HepG2 (cell line): Measurements from ENCODE around the gene ATP13A5. TPM values are rescaled to one million over a fixed set of nuclear protein-coding genes. Genes with fewer than 3 reads are reported as not detected.

Experiments
- ATAC-seq: fragments of 200-7000 bp; cut with Tn5 transposase; 3 replicates; pipeline ENCODE4 v1.9.1; 2020; ENCODE audit warnings: mild to moderate bottlenecking, moderate library complexity
- BruUV-seq: library from RNA; stranded (reverse); fragments of 400-500 nt; replicated peaks from 2 replicates; lab custom pipeline; 2021; lab: Mats Ljungman, UMichigan
- CTCF ChIA-PET: fragments of 300-600 bp; formaldehyde crosslinking; extraction: SDS; loops from one replicate; lab custom pipeline; 2021; ENCODE audit warnings: low total read pairs, inconsistent platforms, low intra/inter-chr PET ratio; lab: Yijun Ruan, JAX
- POLR2A ChIA-PET: fragments of 350-600 bp; sonication (Branson Sonifier 250); formaldehyde crosslinking; loops from one replicate; lab custom pipeline; 2020; ENCODE audit warnings: antibody characterized with exemption, inconsistent platforms; lab: Yijun Ruan, JAX
- DNase-seq: peaks from one replicate; pipeline ENCODE4 v3.0.0-alpha.2; 2015; ENCODE audit warnings: low spot score
- FAIRE-seq: peaks from 3 replicates; lab custom pipeline; 2011; peaks lifted over from hg19 to GRCh38; lab: Jason Lieb, UNC
- H2AFZ ChIP-seq: one replicate; pipeline ENCODE4 v1.6.1; 2011; ENCODE audit warnings: low read length, inconsistent platforms
- H3K27ac ChIP-seq: fragments of 300-600 bp; 3 replicates; pipeline ENCODE4 v1.8.0; 2011; ENCODE audit warnings: mixed run types, mild to moderate bottlenecking, mixed read lengths, low read length, inconsistent platforms; ENCODE audit not compliant: insufficient read depth; ENCODE audit errors: extremely low read length
- H3K27me3 ChIP-seq, 2 experiments: fragments of 200-600 bp in 1 of 2; 2 replicates in 1 of 2; 3 replicates in 1 of 2; pipeline versions ENCODE4 v1.6.0 to v1.8.0; 2011; ENCODE audit warnings: low read length in 2 of 2, mild to moderate bottlenecking in 2 of 2, moderate library complexity in 2 of 2, inconsistent platforms in 1 of 2; ENCODE audit not compliant: insufficient read depth in 2 of 2, control insufficient read depth in 1 of 2
- H3K36me3 ChIP-seq, 2 experiments: fragments of 200-600 bp in 1 of 2; replicated peaks in 1 of 2; 2 replicates in 1 of 2; 3 replicates in 1 of 2; pipeline versions ENCODE4 v1.5.1 to v1.8.0; 2011; ENCODE audit warnings: low read length in 2 of 2, inconsistent platforms in 1 of 2; ENCODE audit not compliant: insufficient read depth in 2 of 2, control insufficient read depth in 1 of 2
- H3K4me1 ChIP-seq: 2 replicates; pipeline ENCODE4 v1.5.1; 2012; ENCODE audit warnings: low read length, inconsistent platforms; ENCODE audit not compliant: insufficient read depth
- H3K4me2 ChIP-seq: 2 replicates; pipeline ENCODE4 v1.6.0; 2011; ENCODE audit warnings: low read depth, low read length, inconsistent platforms
- H3K4me3 ChIP-seq, 3 experiments: fragments of 200-600 bp in 1 of 3; sonication (generic), shearing (Covaris generic) in 1 of 3; replicated peaks in 1 of 3; 2 replicates each; pipeline ENCODE4 v1.5.1; 2011 to 2016; ENCODE audit warnings: low read length in 3 of 3, inconsistent platforms in 2 of 3, low read depth in 2 of 3, mild to moderate bottlenecking in 2 of 3, control low read depth in 1 of 3, mixed read lengths in 1 of 3; ENCODE audit not compliant: insufficient read depth in 1 of 3
- H3K79me2 ChIP-seq: one replicate; pipeline ENCODE4 v1.6.1; 2011; ENCODE audit warnings: low read length, inconsistent platforms; ENCODE audit not compliant: insufficient read depth
- H3K9ac ChIP-seq: 2 replicates; pipeline ENCODE4 v1.6.0; 2011; ENCODE audit warnings: mild to moderate bottlenecking, low read depth, low read length, inconsistent platforms; ENCODE audit not compliant: insufficient read depth
- H3K9me3 ChIP-seq: 2 replicates; pipeline ENCODE4 v1.5.1; 2012; ENCODE audit warnings: mild to moderate bottlenecking, low read length
- H4K20me1 ChIP-seq: 2 replicates; pipeline ENCODE4 v1.6.0; 2011; ENCODE audit warnings: inconsistent platforms, mild to moderate bottlenecking, low read length, moderate library complexity; ENCODE audit not compliant: insufficient read depth
- ATF1 ChIP-seq: IDR thresholded peaks from 2 replicates; pipeline ENCODE4 v1.6.1; 2016; ENCODE audit warnings: mild to moderate bottlenecking, control low read depth
- JDP2 ChIP-seq: sonication (generic); formaldehyde crosslinking; IDR thresholded peaks from 2 replicates; pipeline ENCODE4 v1.8.1; 2022; ENCODE audit warnings: missing genetic modification reagents, borderline replicate concordance
- KLF6 ChIP-seq: IDR thresholded peaks from 2 replicates; pipeline ENCODE4 v1.8.0; 2016; ENCODE audit warnings: missing biosample characterization, missing genetic modification reagents
- MAFF ChIP-seq: IDR thresholded peaks from 2 replicates; pipeline ENCODE4 v1.6.1; 2011; ENCODE audit warnings: low read depth, low read length, improper control_type of control experiment
- NAIF1 ChIP-seq: sonication (generic); formaldehyde crosslinking; IDR thresholded peaks from 2 replicates; pipeline ENCODE4 v1.5.0; 2020; ENCODE audit warnings: mild to moderate bottlenecking, missing genetic modification reagents, borderline replicate concordance
- POLR2AphosphoS2 ChIP-seq: IDR thresholded peaks from 2 replicates; pipeline ENCODE4 v1.6.1; 2011; ENCODE audit warnings: low read depth, low read length, improper control_type of control experiment
- RFX3 ChIP-seq: IDR thresholded peaks from 2 replicates; pipeline ENCODE4 v1.6.1; 2016; ENCODE audit warnings: missing biosample characterization, missing genetic modification reagents
- SOX13 ChIP-seq, 3 experiments: fragments of 450-650 bp in 1 of 3; sonication (generic) in 1 of 3; formaldehyde crosslinking in 1 of 3; IDR thresholded peaks in 2 of 3; conservative IDR thresholded peaks in 1 of 3; 2 replicates each; pipeline versions ENCODE4 v1.5.0 to v1.6.1; 2016 to 2020; ENCODE audit warnings: antibody characterized with exemption in 1 of 3, mild to moderate bottlenecking in 1 of 3, missing compliant biosample characterization in 1 of 3, missing genetic modification reagents in 1 of 3, moderate library complexity in 1 of 3
- SUZ12 ChIP-seq: fragments of 150-350 bp; IDR thresholded peaks from 2 replicates; pipeline ENCODE4 v1.6.1; 2014; ENCODE audit warnings: low read depth, low read length
- TBX2 ChIP-seq: sonication (generic); formaldehyde crosslinking; IDR thresholded peaks from 2 replicates; pipeline ENCODE4 v1.5.0; 2020; ENCODE audit warnings: missing genetic modification reagents, mild to moderate bottlenecking, borderline replicate concordance
- ZNF230 ChIP-seq: sonication (generic); formaldehyde crosslinking; IDR thresholded peaks from 2 replicates; pipeline ENCODE4 v1.4.0; 2020; ENCODE audit warnings: mild to moderate bottlenecking, missing genetic modification reagents
- ZNF256 ChIP-seq: sonication (generic); formaldehyde crosslinking; conservative IDR thresholded peaks from 2 replicates; pipeline ENCODE4 v1.4.0; 2020; ENCODE audit warnings: missing genetic modification reagents
- ZNF44 ChIP-seq: sonication (generic); formaldehyde crosslinking; IDR thresholded peaks from 2 replicates; pipeline ENCODE4 v1.5.1; 2020; ENCODE audit warnings: mild to moderate bottlenecking, missing genetic modification reagents
- ZNF484 ChIP-seq: sonication (generic); formaldehyde crosslinking; IDR thresholded peaks from 2 replicates; pipeline ENCODE4 v1.5.1; 2020; ENCODE audit warnings: mild to moderate bottlenecking, low read depth, missing genetic modification reagents, borderline replicate concordance
- WGBS: methylation state at CpG from one replicate; pipeline ENCODE4 v1.1.6; 2017; ENCODE audit warnings: low lambda C conversion rate; 5-methylcytosine and 5-hydroxymethylcytosine counted together
- in situ Hi-C: cut with HindIII; loops from 2 replicates; pipeline ENCODE4 v1.10.0; 2017; ENCODE audit warnings: low pct_unique_long_range_greater_than_20kb; ENCODE audit not compliant: extremely low pct_ligation_motif_present
- intact Hi-C: fragments of 100-400 bp; cut with micrococcal nuclease; formaldehyde crosslinking; loops from one replicate; pipeline ENCODE4 v1.10.0; 2022; ENCODE audit not compliant: unreplicated experiment
- polyA plus RNA-seq, 8 experiments: library from polyadenylated mRNA; depleted of rRNA in 3 of 8; stranded (reverse) in 7 of 8; unstranded in 1 of 8; fragments of >200 nt; fragmentation: Illumina TruSeq in 4 of 8; extraction: Trizol in 4 of 8; gene quantifications; 2 replicates each; pipeline versions ENCODE4 v1.2.1 to v1.2.3, GENCODE V29; 2011 to 2016; ENCODE audit warnings: low read depth in 4 of 8, missing spikeins in 1 of 8, mixed read lengths in 1 of 8; ENCODE audit not compliant: insufficient read depth in 1 of 8
- total RNA-seq, 5 experiments: library from RNA; depleted of rRNA; stranded (reverse); fragments of >200 nt; fragmentation: Illumina TruSeq; extraction: Trizol; gene quantifications; 2 replicates each; pipeline ENCODE4 v1.2.3, GENCODE V29; 2016; ENCODE audit warnings: low read depth in 1 of 5
- TF ChIP-seq, protein P1 (sequence below): sonication (generic); formaldehyde crosslinking; IDR thresholded peaks from 2 replicates; pipeline ENCODE4 v1.5.1; 2020; ENCODE audit warnings: mild to moderate bottlenecking, missing genetic modification reagents
- TF ChIP-seq, protein P2 (sequence below): sonication (generic); formaldehyde crosslinking; IDR thresholded peaks from 2 replicates; pipeline ENCODE4 v1.5.0; 2020; ENCODE audit warnings: missing genetic modification reagents

Gene ATP13A5
- total and polyA plus RNA-seq, 2 of the 13 experiments (the other 11 are each of a cell fraction or from before 2014, with no cell fraction given) = not detected

DNA sequence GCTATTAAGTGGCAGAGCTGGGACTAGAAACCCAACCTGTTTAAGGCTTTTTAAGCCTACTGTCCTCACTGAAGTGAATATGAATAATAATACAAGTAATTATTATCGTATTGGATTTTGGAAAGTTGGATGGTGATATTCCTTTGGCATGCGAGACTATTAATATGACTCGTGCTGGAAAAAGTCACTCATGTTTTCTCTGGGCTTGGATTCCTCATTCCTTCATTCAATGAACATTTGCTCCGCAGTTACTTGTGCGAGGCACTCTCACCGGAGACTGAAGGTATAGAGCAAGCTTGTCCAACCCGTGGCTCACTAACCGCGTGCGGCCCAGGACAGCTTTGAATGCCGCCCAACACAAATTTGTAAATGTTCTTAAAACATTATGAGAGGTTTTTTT lies 136.8 kb downstream of the ATP13A5 start:
- Histone ChIP-seq H3K27me3 (no peaks in the 10 kb centered on the region), H3K27ac (no peak overlapping the region), H3K4me3 (no peak overlapping the region), H3K9ac (no peak overlapping the region), H2AFZ (no peak overlapping the region), H3K9me3 (no peaks in the 10 kb centered on the region), H3K79me2 (no peaks in the 10 kb centered on the region), H4K20me1 (no peaks in the 10 kb centered on the region), H3K4me1 (no peaks in the 10 kb centered on the region), H3K4me2 (no peak overlapping the region), H3K36me3 (no peaks in the 10 kb centered on the region)
- POLR2A ChIA-PET = no interaction called here
- no peak for ATAC-seq
- intact Hi-C loops = no loop called here
- no peak for DNase-seq
- no TSS peak for BruUV-seq
- no peak for FAIRE-seq
- CTCF ChIA-PET = no interaction called here
- in situ Hi-C loops = no loop called here
- TF ChIP-seq MAFF (no peak), RFX3 (CRISPR knock-in tag) (no peak), ZNF230 (CRISPR knock-in tag) (no peak), ZNF44 (no peak), JDP2 (CRISPR knock-in tag) (no peak), NAIF1 (CRISPR knock-in tag) (no peak), ZNF484 (no peak), POLR2AphosphoS2 (no peak), ATF1 (CRISPR knock-in tag) (no peak), SUZ12 (no peak), KLF6 (CRISPR knock-in tag) (no peak), SOX13 (IDR thresholded peaks at IDR 0.05) (no peak), SOX13 (CRISPR knock-in tag; conservative IDR thresholded peaks at IDR 0.05 in 1 of 2, IDR thresholded peaks at IDR 0.05 in 1 of 2) (no peak), TBX2 (CRISPR knock-in tag) (no peak), ZNF256 (CRISPR knock-in tag) (no peak)
- TF ChIP-seq, protein P1, sequence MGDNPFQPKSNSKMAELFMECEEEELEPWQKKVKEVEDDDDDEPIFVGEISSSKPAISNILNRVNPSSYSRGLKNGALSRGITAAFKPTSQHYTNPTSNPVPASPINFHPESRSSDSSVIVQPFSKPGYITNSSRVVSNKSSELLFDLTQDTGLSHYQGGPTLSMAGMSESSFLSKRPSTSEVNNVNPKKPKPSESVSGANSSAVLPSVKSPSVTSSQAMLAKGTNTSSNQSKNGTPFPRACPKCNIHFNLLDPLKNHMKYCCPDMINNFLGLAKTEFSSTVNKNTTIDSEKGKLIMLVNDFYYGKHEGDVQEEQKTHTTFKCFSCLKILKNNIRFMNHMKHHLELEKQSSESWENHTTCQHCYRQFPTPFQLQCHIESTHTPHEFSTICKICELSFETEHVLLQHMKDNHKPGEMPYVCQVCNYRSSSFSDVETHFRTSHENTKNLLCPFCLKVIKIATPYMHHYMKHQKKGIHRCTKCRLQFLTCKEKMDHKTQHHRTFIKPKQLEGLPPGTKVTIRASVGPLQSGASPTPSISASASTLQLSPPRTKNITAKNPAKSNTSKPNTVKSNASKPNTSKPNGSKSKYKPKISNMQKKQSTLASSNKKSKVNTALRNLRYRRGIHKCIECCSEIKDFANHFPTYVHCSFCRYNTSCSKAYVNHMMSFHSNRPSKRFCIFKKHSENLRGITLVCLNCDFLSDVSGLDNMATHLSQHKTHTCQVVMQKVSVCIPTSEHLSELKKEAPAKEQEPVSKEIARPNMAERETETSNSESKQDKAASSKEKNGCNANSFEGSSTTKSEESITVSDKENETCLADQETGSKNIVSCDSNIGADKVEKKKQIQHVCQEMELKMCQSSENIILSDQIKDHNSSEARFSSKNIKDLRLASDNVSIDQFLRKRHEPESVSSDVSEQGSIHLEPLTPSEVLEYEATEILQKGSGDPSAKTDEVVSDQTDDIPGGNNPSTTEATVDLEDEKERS = no peak
- TF ChIP-seq, protein P2, sequence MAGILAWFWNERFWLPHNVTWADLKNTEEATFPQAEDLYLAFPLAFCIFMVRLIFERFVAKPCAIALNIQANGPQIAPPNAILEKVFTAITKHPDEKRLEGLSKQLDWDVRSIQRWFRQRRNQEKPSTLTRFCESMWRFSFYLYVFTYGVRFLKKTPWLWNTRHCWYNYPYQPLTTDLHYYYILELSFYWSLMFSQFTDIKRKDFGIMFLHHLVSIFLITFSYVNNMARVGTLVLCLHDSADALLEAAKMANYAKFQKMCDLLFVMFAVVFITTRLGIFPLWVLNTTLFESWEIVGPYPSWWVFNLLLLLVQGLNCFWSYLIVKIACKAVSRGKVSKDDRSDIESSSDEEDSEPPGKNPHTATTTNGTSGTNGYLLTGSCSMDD = no peak
- 86% methylated on average over 11 of the region's 11 CpGs for WGBS
